GM23338 (cell line): ENCODE data around the gene PCBP3. TPM values are rescaled to one million over a fixed set of nuclear protein-coding genes. Genes with fewer than 3 reads are reported as not detected.
A peak's percentile ranks its signal among the peaks of the same experiment; 100 is the strongest.

Experiments used
- ATAC-seq: fragments of 200-7000 bp; cut with Tn5 transposase; 3 replicates; pipeline ENCODE4 v1.9.1; 2020
- DNase-seq: peaks from one replicate; pipeline ENCODE4 v3.0.0-alpha.2; 2015; ENCODE audit warnings: low spot score
- H2AFZ ChIP-seq: fragments of 200-600 bp; sonication (generic); 2 replicates; pipeline ENCODE4 v1.8.0; 2016; ENCODE audit warnings: antibody characterized with exemption, mild to moderate bottlenecking, moderate library complexity
- H3F3A ChIP-seq: fragments of 200-600 bp; sonication (generic); replicated peaks from 2 replicates; pipeline ENCODE4 v1.8.0; 2017; ENCODE audit warnings: antibody characterized with exemption, mixed run types, low read depth
- H3K27ac ChIP-seq: fragments of 200-600 bp; sonication (generic); 2 replicates; pipeline ENCODE4 v1.6.1; 2016; ENCODE audit warnings: low read depth
- H3K27me3 ChIP-seq: fragments of 200-600 bp; sonication (generic); 2 replicates; pipeline ENCODE4 v1.8.0; 2016; ENCODE audit warnings: mild to moderate bottlenecking, mixed run types, moderate library complexity; ENCODE audit not compliant: insufficient read depth
- H3K36me3 ChIP-seq: fragments of 200-600 bp; sonication (generic); 2 replicates; pipeline ENCODE4 v1.8.0; 2016; ENCODE audit warnings: mild to moderate bottlenecking; ENCODE audit not compliant: insufficient read depth
- H3K4me1 ChIP-seq: fragments of 200-600 bp; sonication (generic); 2 replicates; pipeline ENCODE4 v1.8.0; 2016; ENCODE audit warnings: mild to moderate bottlenecking, moderate library complexity; ENCODE audit not compliant: insufficient read depth
- H3K4me2 ChIP-seq: fragments of 200-600 bp; sonication (generic); 2 replicates; pipeline ENCODE4 v1.7.1; 2017; ENCODE audit warnings: mixed run types
- H3K4me3 ChIP-seq: fragments of 200-600 bp; sonication (generic); 2 replicates; pipeline ENCODE4 v1.6.1; 2016; ENCODE audit warnings: mixed run types
- H3K79me2 ChIP-seq: fragments of 200-600 bp; sonication (generic); replicated peaks from 2 replicates; pipeline ENCODE4 v1.8.0; 2017; ENCODE audit warnings: mild to moderate bottlenecking; ENCODE audit not compliant: insufficient read depth
- H3K9me2 ChIP-seq: fragments of 200-600 bp; sonication (generic); 2 replicates; pipeline ENCODE4 v1.8.0; 2017; ENCODE audit not compliant: insufficient read depth
- H4K20me1 ChIP-seq: fragments of 200-600 bp; sonication (generic); replicated peaks from 2 replicates; pipeline ENCODE4 v1.8.0; 2017; ENCODE audit warnings: mild to moderate bottlenecking; ENCODE audit not compliant: insufficient read depth
- H3K27ac Mint-ChIP-seq: 2 replicates; pipeline ENCODE4 v1.8.0; 2020; ENCODE audit warnings: inconsistent platforms, mild to moderate bottlenecking, moderate library complexity, mixed read lengths
- H3K27me3 Mint-ChIP-seq: 3 replicates; pipeline ENCODE4 v1.8.0; 2022; ENCODE audit warnings: low read depth, mild to moderate bottlenecking, moderate library complexity, mixed read lengths, inconsistent platforms; ENCODE audit not compliant: insufficient read depth, poor library complexity
- H3K36me3 Mint-ChIP-seq: 3 replicates; pipeline ENCODE4 v1.8.0; 2021; ENCODE audit warnings: low read depth, mild to moderate bottlenecking, inconsistent platforms, moderate library complexity, mixed read lengths
- H3K4me1 Mint-ChIP-seq: 3 replicates; pipeline ENCODE4 v1.8.0; 2020; ENCODE audit warnings: mild to moderate bottlenecking, inconsistent platforms, mixed read lengths
- H3K4me3 Mint-ChIP-seq: 3 replicates; pipeline ENCODE4 v1.8.0; 2021; ENCODE audit warnings: moderate library complexity, mild to moderate bottlenecking, inconsistent platforms, mixed read lengths
- H3K9me3 Mint-ChIP-seq: 3 replicates; pipeline ENCODE4 v1.8.0; 2020; ENCODE audit warnings: moderate library complexity, mild to moderate bottlenecking, inconsistent platforms, mixed read lengths
- CREB1 ChIP-seq: fragments of 250-450 bp; sonication (Bioruptor Pico); IDR thresholded peaks from 2 replicates; pipeline ENCODE4 v1.5.0; 2020; ENCODE audit warnings: low read depth, mild to moderate bottlenecking, moderate library complexity
- EZH2 ChIP-seq: fragments of 200-600 bp; sonication (generic); IDR thresholded peaks from one replicate; pipeline ENCODE4 v1.8.0; 2017; ENCODE audit warnings: antibody characterized with exemption, mild to moderate bottlenecking, low read depth; ENCODE audit not compliant: unreplicated experiment
- EZH2phosphoT487 ChIP-seq: fragments of 200-600 bp; sonication (generic); IDR thresholded peaks from one replicate; pipeline ENCODE4 v1.8.1; 2018; ENCODE audit warnings: antibody characterized with exemption; ENCODE audit not compliant: unreplicated experiment
- JUNB ChIP-seq: IDR thresholded peaks from one replicate; pipeline ENCODE4 v1.6.1; 2016; ENCODE audit warnings: antibody characterized with exemption; ENCODE audit not compliant: unreplicated experiment
- NANOG ChIP-seq: IDR thresholded peaks from 2 replicates; pipeline ENCODE4 v1.6.1; 2016; ENCODE audit warnings: antibody characterized with exemption, borderline replicate concordance
- POLR2AphosphoS5 ChIP-seq: IDR thresholded peaks from 2 replicates; pipeline ENCODE4 v1.6.1; 2016; ENCODE audit warnings: antibody characterized with exemption, low read depth
- STAT1 ChIP-seq: IDR thresholded peaks from one replicate; pipeline ENCODE4 v1.6.1; 2016; ENCODE audit warnings: antibody characterized with exemption; ENCODE audit not compliant: unreplicated experiment
- ZNF114 ChIP-seq: fragments of 250-450 bp; sonication (Bioruptor Pico); IDR thresholded peaks from 2 replicates; pipeline ENCODE4 v1.5.0; 2020; ENCODE audit warnings: mild to moderate bottlenecking, moderate library complexity
- ZNF331 ChIP-seq: fragments of 250-450 bp; sonication (Bioruptor Pico); IDR thresholded peaks from 2 replicates; pipeline ENCODE4 v1.5.0; 2020; ENCODE audit warnings: low read depth, mild to moderate bottlenecking, moderate library complexity
- polyA plus RNA-seq: library from polyadenylated mRNA; unstranded; fragments of >200 nt; fragmentation: Nextera tagmentation; extraction: Ambion mirVana; gene quantifications from 2 replicates; pipeline ENCODE4 v1.2.1, GENCODE V29; 2016
- total RNA-seq: library from RNA; depleted of rRNA; stranded (reverse); fragments of >200 nt; shearing (Covaris generic); gene quantifications from 2 replicates; pipeline ENCODE4 v1.2.3, GENCODE V29; 2014
- TF ChIP-seq, protein P1 (sequence below): IDR thresholded peaks from 2 replicates; pipeline ENCODE4 v1.6.1; 2016; ENCODE audit warnings: antibody characterized with exemption
- TF ChIP-seq, protein P2 (sequence below), 2 experiments: fragments of 200-600 bp in 1 of 2; sonication (generic) in 1 of 2; conservative IDR thresholded peaks; 2 replicates each; pipeline versions ENCODE4 v1.5.1 to v1.6.1; 2016 to 2017; ENCODE audit warnings: antibody characterized with exemption in 2 of 2, low read depth in 2 of 2, mild to moderate bottlenecking in 2 of 2, moderate library complexity in 1 of 2
- TF ChIP-seq, protein P3 (sequence below): fragments of 250-450 bp; sonication (Bioruptor Pico); IDR thresholded peaks from 2 replicates; pipeline ENCODE4 v1.5.0; 2020; ENCODE audit warnings: mild to moderate bottlenecking, moderate library complexity

Gene PCBP3
- total and polyA plus RNA-seq, 2 experiments from 2014 or later = 7.1 to 9.1 TPM

DNA sequence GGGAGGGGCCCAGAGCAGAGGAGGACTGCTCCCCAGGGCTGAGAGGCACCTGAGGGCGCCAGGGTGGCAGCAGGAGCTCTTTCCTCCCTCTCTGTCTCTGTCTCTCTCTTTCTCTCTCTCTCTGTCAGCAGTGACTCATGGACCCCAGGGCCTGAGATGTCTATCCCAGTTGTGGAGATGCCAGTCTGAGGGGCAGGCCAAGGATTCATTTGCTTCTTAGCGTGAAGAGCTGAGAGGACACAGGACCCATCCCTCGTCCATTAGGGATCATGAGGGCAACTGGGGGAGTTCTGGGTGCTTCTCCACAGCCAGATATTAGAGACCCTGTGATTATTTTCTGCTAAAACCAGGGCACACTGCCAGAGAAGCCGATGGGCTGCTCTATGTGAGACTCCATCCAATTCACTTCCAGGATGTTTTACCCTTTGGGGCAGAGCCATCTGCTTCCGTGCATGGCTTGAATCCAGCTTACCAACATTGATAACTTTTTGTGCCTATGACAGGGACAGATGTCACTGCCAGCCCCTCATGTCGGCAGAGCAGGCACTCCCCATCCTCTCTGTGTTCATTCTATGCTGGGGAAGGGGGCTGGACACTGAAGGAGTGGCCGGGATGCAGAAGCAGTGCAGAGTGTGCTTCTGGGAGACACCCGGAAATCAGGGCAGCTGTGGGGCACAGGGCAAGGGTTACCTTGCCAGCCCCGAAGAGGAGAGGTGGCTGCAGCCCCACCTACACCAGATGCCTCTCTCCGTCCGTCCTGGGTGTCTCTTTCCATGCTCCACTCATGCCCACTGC is 4.1 kb upstream of the PCBP3 start (continued):
- TF ChIP-seq ZNF331 (CRISPR knock-in tag) = no peak
- no peak for TF ChIP-seq ZNF114 (CRISPR knock-in tag)
- no peak for TF ChIP-seq EZH2

DNA sequence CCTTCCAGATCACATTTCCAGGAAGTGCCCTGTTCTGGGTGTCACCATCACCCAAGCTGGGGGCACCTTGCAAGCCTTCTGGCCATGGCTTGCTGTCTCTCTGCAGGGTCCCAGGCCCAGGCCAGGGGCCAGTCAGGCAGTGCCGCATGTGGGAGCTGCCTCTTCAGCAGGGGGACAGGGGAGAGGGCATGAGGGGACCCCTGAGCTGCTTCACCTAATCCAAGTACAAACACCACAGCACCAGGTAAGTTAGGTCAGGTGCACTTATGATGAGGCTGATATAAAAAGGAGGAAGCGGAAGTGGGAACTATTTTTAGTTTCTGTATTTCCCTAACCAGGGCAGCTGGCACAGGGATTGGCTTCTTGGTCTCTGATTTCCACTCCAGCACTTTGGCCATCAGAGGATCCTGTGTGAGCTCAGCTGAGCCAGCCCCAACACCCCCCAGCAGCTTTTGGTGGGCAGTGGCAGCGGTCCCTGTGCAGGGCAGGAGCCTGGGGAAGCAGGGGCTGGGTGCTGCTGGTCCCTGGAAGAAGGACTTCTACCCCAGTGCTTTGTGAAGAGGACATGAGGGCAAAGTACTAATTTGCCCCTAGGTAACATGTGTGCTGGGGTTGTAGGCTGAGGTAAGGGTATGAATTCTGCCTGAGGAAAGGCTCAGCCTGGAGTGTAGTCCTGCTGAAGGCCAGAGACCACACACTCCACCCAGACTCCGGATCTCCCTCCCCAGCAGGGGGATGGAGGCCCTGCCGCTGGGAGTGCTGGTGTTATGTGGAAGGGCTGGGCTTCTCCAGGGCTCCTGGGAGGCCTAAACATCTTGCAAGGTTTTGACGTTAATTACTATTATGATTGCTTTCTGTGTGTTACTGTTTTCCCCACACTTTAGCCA is 3.3 kb upstream of the PCBP3 start:
- Mint-ChIP-seq H3K36me3 (no peaks in the 10 kb centered on the region), H3K4me1 (peaks cover 32% of the 10 kb centered on the region), H3K27me3 (peaks cover 18% of the 10 kb centered on the region), H3K9me3 (no peaks in the 10 kb centered on the region; the same call in 2 of the 3 replicates), H3K27ac (no peak overlapping the region), H3K4me3 (no peak overlapping the region)
- H3K4me2 ChIP-seq = 0 out of 2 replicates have a peak overlapping the region, but pooled peaks have one; percentile 78
- peaks cover 26% of the 10 kb centered on the region for H3K27me3 ChIP-seq
- ATAC-seq (no peak), DNase-seq (peak; percentile 7)
- peaks cover 12% of the 10 kb centered on the region for H3K4me1 ChIP-seq
- H4K20me1 ChIP-seq = peaks cover 9% of the 10 kb centered on the region; the same call in 1 of the 2 replicates
- peaks cover 4% of the 10 kb centered on the region; the same call in 1 of the 2 replicates for H3K9me2 ChIP-seq
- no peak overlapping the region for H3K27ac ChIP-seq
- H3F3A ChIP-seq = peaks cover 19% of the 10 kb centered on the region
- no peaks in the 10 kb centered on the region for H3K36me3 ChIP-seq
- 0 out of 2 replicates have a peak, but pooled peaks cover 5% of the 10 kb centered on the region for H3K79me2 ChIP-seq
- H3K4me3 ChIP-seq = no peak overlapping the region
- no peak overlapping the region for H2AFZ ChIP-seq
- TF ChIP-seq EZH2phosphoT487 = no peak
- TF ChIP-seq, protein P1, sequence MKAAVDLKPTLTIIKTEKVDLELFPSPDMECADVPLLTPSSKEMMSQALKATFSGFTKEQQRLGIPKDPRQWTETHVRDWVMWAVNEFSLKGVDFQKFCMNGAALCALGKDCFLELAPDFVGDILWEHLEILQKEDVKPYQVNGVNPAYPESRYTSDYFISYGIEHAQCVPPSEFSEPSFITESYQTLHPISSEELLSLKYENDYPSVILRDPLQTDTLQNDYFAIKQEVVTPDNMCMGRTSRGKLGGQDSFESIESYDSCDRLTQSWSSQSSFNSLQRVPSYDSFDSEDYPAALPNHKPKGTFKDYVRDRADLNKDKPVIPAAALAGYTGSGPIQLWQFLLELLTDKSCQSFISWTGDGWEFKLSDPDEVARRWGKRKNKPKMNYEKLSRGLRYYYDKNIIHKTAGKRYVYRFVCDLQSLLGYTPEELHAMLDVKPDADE = no peak
- TF ChIP-seq EZH2 = no peak
- TF ChIP-seq STAT1 = no peak
- TF ChIP-seq POLR2AphosphoS5 = no peak
- no peak for TF ChIP-seq JUNB
- TF ChIP-seq NANOG = no peak
- TF ChIP-seq ZNF331 (CRISPR knock-in tag) = no peak
- TF ChIP-seq, protein P2, sequence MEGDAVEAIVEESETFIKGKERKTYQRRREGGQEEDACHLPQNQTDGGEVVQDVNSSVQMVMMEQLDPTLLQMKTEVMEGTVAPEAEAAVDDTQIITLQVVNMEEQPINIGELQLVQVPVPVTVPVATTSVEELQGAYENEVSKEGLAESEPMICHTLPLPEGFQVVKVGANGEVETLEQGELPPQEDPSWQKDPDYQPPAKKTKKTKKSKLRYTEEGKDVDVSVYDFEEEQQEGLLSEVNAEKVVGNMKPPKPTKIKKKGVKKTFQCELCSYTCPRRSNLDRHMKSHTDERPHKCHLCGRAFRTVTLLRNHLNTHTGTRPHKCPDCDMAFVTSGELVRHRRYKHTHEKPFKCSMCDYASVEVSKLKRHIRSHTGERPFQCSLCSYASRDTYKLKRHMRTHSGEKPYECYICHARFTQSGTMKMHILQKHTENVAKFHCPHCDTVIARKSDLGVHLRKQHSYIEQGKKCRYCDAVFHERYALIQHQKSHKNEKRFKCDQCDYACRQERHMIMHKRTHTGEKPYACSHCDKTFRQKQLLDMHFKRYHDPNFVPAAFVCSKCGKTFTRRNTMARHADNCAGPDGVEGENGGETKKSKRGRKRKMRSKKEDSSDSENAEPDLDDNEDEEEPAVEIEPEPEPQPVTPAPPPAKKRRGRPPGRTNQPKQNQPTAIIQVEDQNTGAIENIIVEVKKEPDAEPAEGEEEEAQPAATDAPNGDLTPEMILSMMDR (conservative IDR thresholded peaks at IDR 0.05; ENCODE audit: low read depth in 2 of 2) = no peak
- TF ChIP-seq CREB1 (CRISPR knock-in tag) = no peak
- TF ChIP-seq ZNF114 (CRISPR knock-in tag) = no peak
- TF ChIP-seq, protein P3, sequence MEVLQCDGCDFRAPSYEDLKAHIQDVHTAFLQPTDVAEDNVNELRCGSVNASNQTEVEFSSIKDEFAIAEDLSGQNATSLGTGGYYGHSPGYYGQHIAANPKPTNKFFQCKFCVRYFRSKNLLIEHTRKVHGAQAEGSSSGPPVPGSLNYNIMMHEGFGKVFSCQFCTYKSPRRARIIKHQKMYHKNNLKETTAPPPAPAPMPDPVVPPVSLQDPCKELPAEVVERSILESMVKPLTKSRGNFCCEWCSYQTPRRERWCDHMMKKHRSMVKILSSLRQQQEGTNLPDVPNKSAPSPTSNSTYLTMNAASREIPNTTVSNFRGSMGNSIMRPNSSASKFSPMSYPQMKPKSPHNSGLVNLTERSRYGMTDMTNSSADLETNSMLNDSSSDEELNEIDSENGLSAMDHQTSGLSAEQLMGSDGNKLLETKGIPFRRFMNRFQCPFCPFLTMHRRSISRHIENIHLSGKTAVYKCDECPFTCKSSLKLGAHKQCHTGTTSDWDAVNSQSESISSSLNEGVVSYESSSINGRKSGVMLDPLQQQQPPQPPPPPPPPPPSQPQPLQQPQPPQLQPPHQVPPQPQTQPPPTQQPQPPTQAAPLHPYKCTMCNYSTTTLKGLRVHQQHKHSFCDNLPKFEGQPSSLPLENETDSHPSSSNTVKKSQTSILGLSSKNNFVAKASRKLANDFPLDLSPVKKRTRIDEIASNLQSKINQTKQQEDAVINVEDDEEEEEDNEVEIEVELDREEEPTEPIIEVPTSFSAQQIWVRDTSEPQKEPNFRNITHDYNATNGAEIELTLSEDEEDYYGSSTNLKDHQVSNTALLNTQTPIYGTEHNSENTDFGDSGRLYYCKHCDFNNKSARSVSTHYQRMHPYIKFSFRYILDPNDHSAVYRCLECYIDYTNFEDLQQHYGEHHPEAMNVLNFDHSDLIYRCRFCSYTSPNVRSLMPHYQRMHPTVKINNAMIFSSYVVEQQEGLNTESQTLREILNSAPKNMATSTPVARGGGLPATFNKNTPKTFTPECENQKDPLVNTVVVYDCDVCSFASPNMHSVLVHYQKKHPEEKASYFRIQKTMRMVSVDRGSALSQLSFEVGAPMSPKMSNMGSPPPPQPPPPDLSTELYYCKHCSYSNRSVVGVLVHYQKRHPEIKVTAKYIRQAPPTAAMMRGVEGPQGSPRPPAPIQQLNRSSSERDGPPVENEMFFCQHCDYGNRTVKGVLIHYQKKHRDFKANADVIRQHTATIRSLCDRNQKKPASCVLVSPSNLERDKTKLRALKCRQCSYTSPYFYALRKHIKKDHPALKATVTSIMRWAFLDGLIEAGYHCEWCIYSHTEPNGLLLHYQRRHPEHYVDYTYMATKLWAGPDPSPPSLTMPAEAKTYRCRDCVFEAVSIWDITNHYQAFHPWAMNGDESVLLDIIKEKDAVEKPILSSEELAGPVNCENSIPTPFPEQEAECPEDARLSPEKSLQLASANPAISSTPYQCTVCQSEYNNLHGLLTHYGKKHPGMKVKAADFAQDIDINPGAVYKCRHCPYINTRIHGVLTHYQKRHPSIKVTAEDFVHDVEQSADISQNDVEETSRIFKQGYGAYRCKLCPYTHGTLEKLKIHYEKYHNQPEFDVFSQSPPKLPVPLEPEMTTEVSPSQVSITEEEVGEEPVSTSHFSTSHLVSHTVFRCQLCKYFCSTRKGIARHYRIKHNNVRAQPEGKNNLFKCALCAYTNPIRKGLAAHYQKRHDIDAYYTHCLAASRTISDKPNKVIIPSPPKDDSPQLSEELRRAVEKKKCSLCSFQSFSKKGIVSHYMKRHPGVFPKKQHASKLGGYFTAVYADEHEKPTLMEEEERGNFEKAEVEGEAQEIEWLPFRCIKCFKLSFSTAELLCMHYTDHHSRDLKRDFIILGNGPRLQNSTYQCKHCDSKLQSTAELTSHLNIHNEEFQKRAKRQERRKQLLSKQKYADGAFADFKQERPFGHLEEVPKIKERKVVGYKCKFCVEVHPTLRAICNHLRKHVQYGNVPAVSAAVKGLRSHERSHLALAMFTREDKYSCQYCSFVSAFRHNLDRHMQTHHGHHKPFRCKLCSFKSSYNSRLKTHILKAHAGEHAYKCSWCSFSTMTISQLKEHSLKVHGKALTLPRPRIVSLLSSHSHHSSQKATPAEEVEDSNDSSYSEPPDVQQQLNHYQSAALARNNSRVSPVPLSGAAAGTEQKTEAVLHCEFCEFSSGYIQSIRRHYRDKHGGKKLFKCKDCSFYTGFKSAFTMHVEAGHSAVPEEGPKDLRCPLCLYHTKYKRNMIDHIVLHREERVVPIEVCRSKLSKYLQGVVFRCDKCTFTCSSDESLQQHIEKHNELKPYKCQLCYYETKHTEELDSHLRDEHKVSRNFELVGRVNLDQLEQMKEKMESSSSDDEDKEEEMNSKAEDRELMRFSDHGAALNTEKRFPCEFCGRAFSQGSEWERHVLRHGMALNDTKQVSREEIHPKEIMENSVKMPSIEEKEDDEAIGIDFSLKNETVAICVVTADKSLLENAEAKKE (CRISPR knock-in tag) = no peak
